ENCODE results near the gene CLCN7. TPM values are rescaled to one million over a fixed set of nuclear protein-coding genes. Genes with fewer than 3 reads are reported as not detected.

Gene CLCN7
- total RNA-seq, 1 experiment from 2014 or later, result 64.0 TPM

DNA sequence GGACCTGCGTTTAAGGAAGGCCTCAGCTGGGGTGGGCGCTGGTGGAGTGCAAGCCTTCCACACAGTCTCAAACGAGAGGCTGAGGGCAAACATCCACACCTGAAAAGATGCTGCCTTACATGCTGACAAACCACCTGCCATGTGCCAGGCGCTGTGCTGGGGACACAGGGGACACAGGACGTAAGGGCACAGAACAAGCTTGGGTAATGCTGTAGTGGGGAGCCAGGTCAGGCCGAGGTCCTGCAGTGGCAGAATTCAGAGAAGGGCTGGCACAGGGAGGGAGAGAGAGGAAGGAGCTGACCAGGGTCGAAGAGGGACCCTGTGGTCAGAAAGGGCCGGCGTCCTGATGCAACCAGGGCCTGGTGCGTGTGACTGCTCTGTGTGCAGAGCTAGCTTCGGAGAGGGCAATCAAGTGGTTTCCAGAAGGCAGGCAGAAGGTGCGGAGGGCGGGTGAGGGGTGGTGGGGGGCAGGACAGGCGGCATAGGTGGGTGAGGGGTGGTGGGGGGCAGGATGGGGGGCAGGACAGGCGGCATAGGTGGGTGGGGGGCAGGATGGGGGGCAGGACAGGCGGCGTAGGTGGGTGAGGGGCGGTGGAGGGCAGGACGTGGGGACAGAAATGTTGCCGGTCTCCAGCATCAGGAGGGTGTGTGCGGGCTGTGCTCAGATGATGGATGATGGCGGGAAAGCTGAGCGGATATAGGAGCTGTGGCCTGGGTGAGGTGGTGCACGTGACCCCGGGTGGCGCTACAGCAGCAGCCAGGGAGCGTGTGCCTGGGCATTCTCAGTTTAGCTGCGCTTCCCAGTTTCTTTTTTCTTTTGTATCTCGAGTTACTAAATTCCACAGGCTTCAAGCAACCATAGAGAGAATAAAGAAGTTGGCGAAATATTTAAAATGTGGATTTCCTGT, 37.1 kb upstream of the CLCN7 start:
- Histone ChIP-seq H3K9me2 (ENCODE audit: insufficient read depth) (no peaks in the 10 kb centered on the region), H3K79me2 (ENCODE audit: insufficient read depth, low read length) (no peaks in the 10 kb centered on the region), H2AFZ (ENCODE audit: low read depth, low read length, poor library complexity, severe bottlenecking) (no peak overlapping the region), H3K9ac (ENCODE audit: low read length) (no peak overlapping the region), H4K20me1 (ENCODE audit: insufficient read depth) (no peaks in the 10 kb centered on the region), H3K9me3 (ENCODE audit: control insufficient read depth in 1 of 2, insufficient read depth in 1 of 2, low read depth in 1 of 2, low read length in 2 of 2) (no peaks in the 10 kb centered on the region), H3K4me2 (ENCODE audit: low read length) (no peak overlapping the region), H3K4me1 (ENCODE audit: control insufficient read depth in 1 of 2, insufficient read depth in 2 of 2, low read length in 2 of 2) (no peaks in the 10 kb centered on the region), H3K4me3 (replicated peaks in 1 of 2; ENCODE audit: low read depth in 1 of 2, low read length in 2 of 2) (no peak overlapping the region), H3K27ac (ENCODE audit: low read depth, low read length) (no peak overlapping the region), H3K27me3 (ENCODE audit: insufficient read depth, low read length) (no peaks in the 10 kb centered on the region), H3K36me3 (ENCODE audit: control insufficient read depth in 1 of 2, insufficient read depth in 2 of 2, low read length in 2 of 2) (peaks cover 0 to 3% of the 10 kb centered on the region in 2 experiments; a peak in 1 of 4 replicates)
- TF ChIP-seq POLR2AphosphoS5 (IDR thresholded peaks at IDR 0.05; ENCODE audit: low read depth, low read length) (no peak), POLR2A (IDR thresholded peaks at IDR 0.05; ENCODE audit: borderline replicate concordance, extremely low read depth, insufficient read depth, insufficient read length) (no peak), TCF7L2 (IDR thresholded peaks at IDR 0.05; ENCODE audit: borderline replicate concordance, extremely low read depth, insufficient read depth, insufficient read length) (no peak), MAX (IDR thresholded peaks at IDR 0.05) (no peak), ATF3 (IDR thresholded peaks at IDR 0.05) (no peak), ZFX (IDR thresholded peaks at IDR 0.05) (no peak), CBX3 (IDR thresholded peaks at IDR 0.05; ENCODE audit: low read depth) (no peak), SIN3A (IDR thresholded peaks at IDR 0.05; ENCODE audit: low read depth) (no peak), EGR1 (IDR thresholded peaks at IDR 0.05; ENCODE audit: low read depth) (no peak), ELF1 (IDR thresholded peaks at IDR 0.05; ENCODE audit: borderline replicate concordance, low read depth) (no peak), EZH2phosphoT487 (IDR thresholded peaks at IDR 0.05; ENCODE audit: borderline replicate concordance) (no peak), EZH2 (IDR thresholded peaks at IDR 0.05) (no peak), FOSL1 (IDR thresholded peaks at IDR 0.05; ENCODE audit: low read depth) (no peak), SRF (IDR thresholded peaks at IDR 0.05; ENCODE audit: low read depth) (no peak), JUND (IDR thresholded peaks at IDR 0.05) (no peak), RAD21 (IDR thresholded peaks at IDR 0.05; ENCODE audit: low read depth) (no peak), YY1 (IDR thresholded peaks at IDR 0.05; ENCODE audit: extremely low read depth, insufficient replicate concordance, low read depth, low read length) (no peak), SP1 (IDR thresholded peaks at IDR 0.05; ENCODE audit: low read depth) (no peak)
- TF ChIP-seq, protein P1, sequence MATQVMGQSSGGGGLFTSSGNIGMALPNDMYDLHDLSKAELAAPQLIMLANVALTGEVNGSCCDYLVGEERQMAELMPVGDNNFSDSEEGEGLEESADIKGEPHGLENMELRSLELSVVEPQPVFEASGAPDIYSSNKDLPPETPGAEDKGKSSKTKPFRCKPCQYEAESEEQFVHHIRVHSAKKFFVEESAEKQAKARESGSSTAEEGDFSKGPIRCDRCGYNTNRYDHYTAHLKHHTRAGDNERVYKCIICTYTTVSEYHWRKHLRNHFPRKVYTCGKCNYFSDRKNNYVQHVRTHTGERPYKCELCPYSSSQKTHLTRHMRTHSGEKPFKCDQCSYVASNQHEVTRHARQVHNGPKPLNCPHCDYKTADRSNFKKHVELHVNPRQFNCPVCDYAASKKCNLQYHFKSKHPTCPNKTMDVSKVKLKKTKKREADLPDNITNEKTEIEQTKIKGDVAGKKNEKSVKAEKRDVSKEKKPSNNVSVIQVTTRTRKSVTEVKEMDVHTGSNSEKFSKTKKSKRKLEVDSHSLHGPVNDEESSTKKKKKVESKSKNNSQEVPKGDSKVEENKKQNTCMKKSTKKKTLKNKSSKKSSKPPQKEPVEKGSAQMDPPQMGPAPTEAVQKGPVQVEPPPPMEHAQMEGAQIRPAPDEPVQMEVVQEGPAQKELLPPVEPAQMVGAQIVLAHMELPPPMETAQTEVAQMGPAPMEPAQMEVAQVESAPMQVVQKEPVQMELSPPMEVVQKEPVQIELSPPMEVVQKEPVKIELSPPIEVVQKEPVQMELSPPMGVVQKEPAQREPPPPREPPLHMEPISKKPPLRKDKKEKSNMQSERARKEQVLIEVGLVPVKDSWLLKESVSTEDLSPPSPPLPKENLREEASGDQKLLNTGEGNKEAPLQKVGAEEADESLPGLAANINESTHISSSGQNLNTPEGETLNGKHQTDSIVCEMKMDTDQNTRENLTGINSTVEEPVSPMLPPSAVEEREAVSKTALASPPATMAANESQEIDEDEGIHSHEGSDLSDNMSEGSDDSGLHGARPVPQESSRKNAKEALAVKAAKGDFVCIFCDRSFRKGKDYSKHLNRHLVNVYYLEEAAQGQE (IDR thresholded peaks at IDR 0.05; ENCODE audit: low read depth), result no peak
- TF ChIP-seq, protein P2, sequence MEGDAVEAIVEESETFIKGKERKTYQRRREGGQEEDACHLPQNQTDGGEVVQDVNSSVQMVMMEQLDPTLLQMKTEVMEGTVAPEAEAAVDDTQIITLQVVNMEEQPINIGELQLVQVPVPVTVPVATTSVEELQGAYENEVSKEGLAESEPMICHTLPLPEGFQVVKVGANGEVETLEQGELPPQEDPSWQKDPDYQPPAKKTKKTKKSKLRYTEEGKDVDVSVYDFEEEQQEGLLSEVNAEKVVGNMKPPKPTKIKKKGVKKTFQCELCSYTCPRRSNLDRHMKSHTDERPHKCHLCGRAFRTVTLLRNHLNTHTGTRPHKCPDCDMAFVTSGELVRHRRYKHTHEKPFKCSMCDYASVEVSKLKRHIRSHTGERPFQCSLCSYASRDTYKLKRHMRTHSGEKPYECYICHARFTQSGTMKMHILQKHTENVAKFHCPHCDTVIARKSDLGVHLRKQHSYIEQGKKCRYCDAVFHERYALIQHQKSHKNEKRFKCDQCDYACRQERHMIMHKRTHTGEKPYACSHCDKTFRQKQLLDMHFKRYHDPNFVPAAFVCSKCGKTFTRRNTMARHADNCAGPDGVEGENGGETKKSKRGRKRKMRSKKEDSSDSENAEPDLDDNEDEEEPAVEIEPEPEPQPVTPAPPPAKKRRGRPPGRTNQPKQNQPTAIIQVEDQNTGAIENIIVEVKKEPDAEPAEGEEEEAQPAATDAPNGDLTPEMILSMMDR (IDR thresholded peaks at IDR 0.05 in 2 of 3, conservative IDR thresholded peaks at IDR 0.05 in 1 of 3; ENCODE audit: borderline replicate concordance in 1 of 3, insufficient read depth in 1 of 3, low read depth in 2 of 3, low read length in 2 of 3), result no peak
- no TSS peak for BruUV-seq (replicated peaks)
- ATAC-seq, result peak; percentile 47
- ChIA-PET CTCF (no interaction called here), RAD21 (ENCODE audit: low non-redundant PET in 1 of 2, low total read pairs in 2 of 2, uncharacterized antibody in 2 of 2, unreplicated experiment in 2 of 2) (no interaction called here), POLR2A (no interaction called here)
- intact Hi-C loops (cut with micrococcal nuclease), result no loop called here
- no peak for DNase-seq (ENCODE audit: low read depth, low spot score)
